Subcutaneous abdominal adipose tissue (tissue), 5 donors: ENCODE data around the gene RASD2.

Experiments used
- H3K27ac ChIP-seq: one replicate; pipeline ENCODE4 v1.7.0; 2013; ENCODE audit warnings: low read depth, mild to moderate bottlenecking, inconsistent platforms, low read length, moderate library complexity
- H3K27me3 ChIP-seq, 5 donors: one replicate each; pipeline ENCODE4 v1.7.0; 2013; ENCODE audit warnings: low read length in 5 of 5, inconsistent platforms in 1 of 5; ENCODE audit not compliant: control insufficient read depth in 5 of 5, insufficient read depth in 4 of 5
- H3K36me3 ChIP-seq, 5 donors: one replicate each; pipeline ENCODE4 v1.7.0; 2013; ENCODE audit warnings: low read length in 5 of 5; ENCODE audit not compliant: control insufficient read depth in 5 of 5, insufficient read depth in 5 of 5
- H3K4me1 ChIP-seq, 5 donors: one replicate each; pipeline ENCODE4 v1.7.0; 2013; ENCODE audit warnings: low read length in 5 of 5, mild to moderate bottlenecking in 3 of 5, moderate library complexity in 1 of 5; ENCODE audit not compliant: control insufficient read depth in 5 of 5, insufficient read depth in 5 of 5
- H3K4me3 ChIP-seq, 5 donors: one replicate each; pipeline ENCODE4 v1.7.0; 2013; ENCODE audit warnings: low read length in 5 of 5, low read depth in 1 of 5
- H3K9ac ChIP-seq, 5 donors: one replicate each; pipeline ENCODE4 v1.7.0; 2013; ENCODE audit warnings: low read length in 5 of 5, mild to moderate bottlenecking in 4 of 5, moderate library complexity in 3 of 5
- H3K9me3 ChIP-seq, 5 donors: one replicate each; pipeline ENCODE4 v1.7.0; 2013; ENCODE audit warnings: low read length in 5 of 5; ENCODE audit not compliant: control insufficient read depth in 5 of 5
- donor health status: healthy.
- donor health status: healthy.
- donor health status: healthy.
- donor health status: healthy.
- donor health status: healthy.

Gene RASD2

GRCh38 chr22:35590634-35591295, 50.1 kb downstream of the RASD2 start:
- peaks cover 0 to 6% (median 5%) of the 10 kb centered on the region in 5 donors for H3K9me3 ChIP-seq
- peaks cover 22 to 58% (median 50%) of the 10 kb centered on the region in 5 donors for H3K4me1 ChIP-seq
- no peak overlapping the region for H3K27ac ChIP-seq
- H3K36me3 ChIP-seq: no peaks in the 10 kb centered on the region
- H3K9ac ChIP-seq: no peak overlapping the region
- H3K4me3 ChIP-seq: no peak overlapping the region
- no peaks in the 10 kb centered on the region for H3K27me3 ChIP-seq

DNA sequence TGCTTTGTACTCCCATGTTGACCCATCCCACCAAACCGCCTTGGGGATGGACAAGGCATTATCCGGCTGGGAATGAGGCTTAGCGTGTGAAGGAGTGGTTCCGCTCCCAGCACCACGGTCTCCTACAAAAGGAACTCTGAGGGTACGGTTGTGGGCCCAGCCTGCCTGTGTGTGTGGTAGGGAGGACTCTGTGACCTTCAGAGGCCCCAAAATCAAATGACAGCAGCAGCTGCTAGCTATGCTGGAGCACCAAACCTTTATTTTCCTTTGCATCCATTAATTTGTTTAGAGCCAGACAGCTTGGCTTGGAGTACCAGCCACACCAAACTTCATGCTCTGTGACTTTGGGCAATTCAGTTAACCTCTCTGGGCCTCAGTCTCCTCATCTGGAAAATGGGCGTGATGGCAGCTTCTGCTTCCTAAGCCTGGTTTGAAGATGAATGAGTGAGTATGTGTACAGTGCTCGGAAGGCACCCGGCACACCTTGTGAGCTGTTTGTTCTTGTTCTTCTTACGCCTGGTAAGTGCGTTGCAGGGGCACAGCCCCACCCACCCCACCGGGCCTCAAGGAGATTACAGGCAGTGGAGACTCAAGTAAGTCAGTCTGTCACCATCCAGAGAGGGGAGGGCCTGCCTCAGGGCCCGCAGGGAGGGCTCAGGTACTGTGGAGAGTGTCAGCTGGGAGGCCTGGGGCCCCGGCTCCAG, 51.2 kb downstream of the RASD2 start:
- Histone ChIP-seq H3K4me3 (no peak overlapping the region), H3K27me3 (no peaks in the 10 kb centered on the region), H3K4me1 (peaks cover 22 to 64% (median 49%) of the 10 kb centered on the region in 5 donors), H3K9ac (peak overlapping the region in 3 of 5 donors; percentile 15 to 50 (median 16)), H3K27ac (peak overlapping the region; percentile 80), H3K36me3 (no peaks in the 10 kb centered on the region), H3K9me3 (peaks cover 0 to 2% (median under 1%) of the 10 kb centered on the region in 5 donors)

DNA sequence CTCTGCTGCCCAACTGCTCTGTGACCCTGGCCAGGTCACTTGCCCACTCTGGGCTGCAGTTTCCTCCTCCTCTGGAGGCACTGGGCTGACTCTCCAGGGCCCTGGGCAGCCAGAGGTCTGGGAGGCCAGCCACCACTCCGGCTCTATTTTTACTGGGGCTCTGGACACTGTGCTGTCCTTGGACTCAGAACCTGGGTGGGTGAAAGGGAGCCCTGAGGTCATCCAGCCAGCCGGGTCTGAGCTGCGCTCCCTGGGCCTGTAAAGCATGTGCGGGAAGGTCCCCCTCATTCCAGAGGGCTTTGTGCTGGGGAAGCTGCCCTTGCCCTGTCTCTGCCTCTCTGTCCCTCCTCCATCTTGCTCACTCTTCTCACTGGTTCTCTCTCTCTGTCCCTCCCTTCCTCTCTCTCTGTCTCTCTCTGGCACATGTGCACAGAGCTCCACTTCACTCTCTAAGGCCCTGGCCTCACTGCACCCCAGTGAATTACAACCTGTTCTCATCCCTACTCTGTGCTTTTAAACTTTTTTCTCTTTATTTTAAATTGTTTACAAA, 51.9 kb downstream of the RASD2 start:
- no peaks in the 10 kb centered on the region for H3K27me3 ChIP-seq
- peak overlapping the region; percentile 80 for H3K27ac ChIP-seq
- H3K9ac ChIP-seq: peak overlapping the region in 2 of 5 donors; percentile 15 to 50
- no peaks in the 10 kb centered on the region for H3K9me3 ChIP-seq
- H3K4me1 ChIP-seq: peaks cover 19 to 58% (median 44%) of the 10 kb centered on the region in 5 donors
- no peak overlapping the region for H3K4me3 ChIP-seq
- H3K36me3 ChIP-seq: no peaks in the 10 kb centered on the region

DNA sequence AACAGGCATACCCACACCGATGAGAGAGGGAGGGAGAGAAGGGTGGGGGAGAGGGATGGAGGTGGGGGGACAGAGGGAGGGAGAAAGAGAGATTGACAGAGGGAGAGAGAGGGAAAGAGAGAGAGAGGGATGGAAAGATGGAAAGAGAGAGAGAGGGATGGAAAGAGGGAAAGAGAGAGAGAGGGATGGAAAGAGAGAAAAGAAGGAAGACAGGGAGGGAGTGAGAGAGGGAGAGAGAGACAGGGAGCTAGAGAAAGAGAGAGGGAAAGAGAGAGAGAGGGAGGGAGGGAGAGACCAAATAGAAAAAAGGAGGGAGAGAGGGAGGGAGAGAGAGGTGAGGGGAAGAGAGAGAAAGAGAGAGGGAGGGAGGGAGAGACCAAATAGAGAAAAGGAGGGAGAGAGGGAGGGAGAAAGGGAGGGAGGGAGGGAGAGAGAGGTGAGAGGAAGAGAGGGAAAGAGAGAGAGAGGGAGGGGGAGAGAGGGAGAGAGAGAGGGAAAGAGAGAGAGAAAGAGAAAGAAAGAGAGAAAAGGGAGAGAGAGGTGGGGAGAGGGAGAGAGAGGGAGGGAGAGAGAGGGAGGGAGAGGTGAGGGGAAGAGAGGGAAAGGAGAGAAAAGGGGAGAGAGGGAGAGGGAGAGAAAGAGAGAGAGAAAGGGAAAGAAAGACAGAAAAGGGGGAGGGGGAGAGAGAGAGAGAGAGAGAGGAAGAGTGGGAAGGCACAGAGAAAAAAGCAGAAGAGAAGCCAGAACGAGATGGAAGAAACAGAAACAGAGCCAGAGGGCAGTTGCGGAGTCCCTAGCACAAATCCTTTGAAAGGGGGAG, 52.6 kb downstream of the RASD2 start:
- H3K36me3 ChIP-seq: no peaks in the 10 kb centered on the region
- H3K9ac ChIP-seq: no peak overlapping the region
- peak overlapping the region in 1 of 5 donors; percentile 6 for H3K4me3 ChIP-seq
- peaks cover 11 to 50% (median 36%) of the 10 kb centered on the region in 5 donors for H3K4me1 ChIP-seq
- peak overlapping the region; percentile 80 for H3K27ac ChIP-seq
- H3K27me3 ChIP-seq: no peaks in the 10 kb centered on the region
- no peaks in the 10 kb centered on the region for H3K9me3 ChIP-seq

- Histone ChIP-seq H3K4me1 (peaks cover 7 to 43% (median 29%) of the 10 kb centered on the region in 5 donors), H3K27ac (peak overlapping the region; percentile 30), H3K27me3 (no peaks in the 10 kb centered on the region), H3K36me3 (no peaks in the 10 kb centered on the region), H3K9ac (no peak overlapping the region), H3K4me3 (peak overlapping the region in 1 of 5 donors; percentile 6), H3K9me3 (no peaks in the 10 kb centered on the region)
These were observed 53.4 kb downstream of the RASD2 start for GRCh38 chr22:35593891-35594470.

DNA sequence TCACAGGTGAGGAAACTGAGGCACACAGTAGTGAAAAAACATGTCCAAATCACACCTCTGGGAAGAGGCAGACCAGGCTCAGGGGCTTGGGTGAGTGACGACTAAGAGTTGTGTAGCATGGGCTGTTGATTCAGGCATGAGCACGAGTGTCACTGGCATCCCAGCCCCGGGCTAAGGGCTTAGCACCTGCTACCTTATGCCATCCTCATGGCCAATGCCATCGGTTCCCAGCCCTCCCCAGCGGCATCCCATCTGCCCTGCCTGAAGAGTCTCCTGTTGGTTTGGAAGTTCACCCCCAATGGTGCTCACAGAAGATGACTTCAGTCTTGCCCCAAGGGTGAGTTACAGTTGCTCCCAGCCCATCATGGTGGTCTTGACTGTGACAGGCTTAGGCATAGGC, 54.1 kb downstream of the RASD2 start:
- no peak overlapping the region for H3K9ac ChIP-seq
- H3K27me3 ChIP-seq: no peaks in the 10 kb centered on the region
- H3K4me3 ChIP-seq: no peak overlapping the region
- no peak overlapping the region for H3K27ac ChIP-seq
- no peaks in the 10 kb centered on the region for H3K9me3 ChIP-seq
- peaks cover 2 to 36% (median 24%) of the 10 kb centered on the region in 5 donors for H3K4me1 ChIP-seq
- H3K36me3 ChIP-seq: no peaks in the 10 kb centered on the region

DNA sequence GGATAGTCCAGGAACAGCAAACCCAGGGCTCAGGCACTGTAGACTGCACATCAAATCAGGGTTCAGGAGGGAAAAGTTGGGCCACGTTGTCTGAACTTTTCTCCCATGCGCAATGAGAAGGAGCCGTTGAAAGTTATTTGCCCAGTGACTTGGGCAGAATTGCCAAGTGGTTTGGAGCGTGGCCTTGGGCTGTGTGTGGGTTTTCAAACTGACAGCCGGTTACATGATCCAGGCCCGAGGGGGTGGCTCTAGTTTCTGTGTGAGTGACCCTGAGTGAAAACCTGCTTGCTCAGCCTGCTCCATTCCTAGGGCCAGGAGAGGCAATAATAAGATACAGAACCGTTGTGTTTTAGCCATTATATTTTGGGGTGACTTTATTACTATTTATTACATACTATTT, 56.2 kb downstream of the RASD2 start:
- Histone ChIP-seq H3K9me3 (no peaks in the 10 kb centered on the region), H3K9ac (no peak overlapping the region), H3K36me3 (no peaks in the 10 kb centered on the region), H3K4me3 (no peak overlapping the region), H3K4me1 (peaks cover 2 to 30% (median 20%) of the 10 kb centered on the region in 5 donors), H3K27ac (no peak overlapping the region), H3K27me3 (no peaks in the 10 kb centered on the region)

GRCh38 chr22:35597692-35598395, 57.2 kb downstream of the RASD2 start:
- Histone ChIP-seq H3K36me3 (no peaks in the 10 kb centered on the region), H3K4me1 (peaks cover 0 to 29% (median 15%) of the 10 kb centered on the region in 5 donors), H3K4me3 (no peak overlapping the region), H3K27ac (no peak overlapping the region), H3K27me3 (no peaks in the 10 kb centered on the region), H3K9me3 (no peaks in the 10 kb centered on the region), H3K9ac (no peak overlapping the region)

DNA sequence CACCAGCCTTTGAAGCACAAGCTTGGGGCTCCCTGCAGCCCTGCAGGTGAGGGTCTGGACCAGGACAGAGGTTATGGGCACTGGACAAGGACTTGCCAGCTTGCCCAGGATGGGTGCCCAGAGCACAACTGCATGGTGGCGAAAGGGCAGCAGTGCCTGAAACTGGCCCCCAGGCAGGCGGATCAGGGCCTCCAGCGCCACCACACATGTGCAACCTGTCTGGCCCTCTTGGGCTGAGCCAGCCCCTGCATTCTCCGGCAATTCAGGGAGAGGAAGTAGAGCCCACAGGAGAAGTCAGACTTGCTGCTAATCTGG, 57.7 kb downstream of the RASD2 start:
- no peak overlapping the region for H3K9ac ChIP-seq
- H3K4me1 ChIP-seq: peaks cover 0 to 24% (median 11%) of the 10 kb centered on the region in 5 donors
- H3K4me3 ChIP-seq: no peak overlapping the region
- H3K9me3 ChIP-seq: no peaks in the 10 kb centered on the region
- H3K27ac ChIP-seq: no peak overlapping the region
- H3K27me3 ChIP-seq: no peaks in the 10 kb centered on the region
- H3K36me3 ChIP-seq: no peaks in the 10 kb centered on the region
